ENCODE data around the gene SND1.
"Not testable (repeated sequence)": the region's sequence is repeated elsewhere in the genome, so short reads cannot be mapped to it uniquely, and the experiment has no call there.

The SND1 gene

DNA sequence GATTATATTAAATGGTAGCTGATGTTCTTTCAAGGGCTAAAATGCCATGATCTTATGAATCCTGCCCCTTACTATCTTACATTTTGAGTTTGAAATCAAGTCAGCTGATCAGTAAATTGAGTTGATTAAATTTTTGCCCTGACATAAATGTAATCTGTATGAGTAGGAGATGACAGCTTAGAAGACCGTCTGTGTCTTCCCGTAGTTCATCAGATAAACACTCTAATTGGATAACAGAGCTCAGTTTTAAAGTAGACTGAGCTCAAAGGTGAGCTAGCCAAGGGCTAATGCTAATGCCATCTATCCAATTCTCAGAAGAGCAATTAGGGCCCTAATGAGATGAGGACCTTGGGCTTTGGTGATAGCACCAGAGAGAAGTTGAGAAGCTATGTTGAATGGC, 296.3 kb downstream of the SND1 start:
- DNase-seq: no peak

DNA sequence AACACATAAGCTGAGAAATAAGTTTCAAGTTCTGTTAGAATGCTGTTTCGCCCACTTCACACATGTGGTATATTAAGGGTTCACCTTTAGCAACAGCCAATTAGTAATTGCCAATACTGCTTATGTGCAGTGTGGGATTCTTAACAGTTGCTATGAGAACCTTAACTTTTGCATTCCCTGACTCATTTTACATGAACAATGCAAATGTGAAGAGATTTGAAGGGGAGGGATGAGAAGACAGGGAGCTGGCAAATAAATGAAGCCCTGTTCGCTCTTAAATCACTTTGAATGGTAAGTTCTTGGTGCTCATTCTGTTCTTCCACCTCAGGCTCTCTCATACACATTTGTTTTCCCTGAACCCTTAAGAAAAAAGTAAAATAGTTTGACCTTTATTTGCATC, 296.9 kb downstream of the SND1 start:
- no peak for DNase-seq

DNA sequence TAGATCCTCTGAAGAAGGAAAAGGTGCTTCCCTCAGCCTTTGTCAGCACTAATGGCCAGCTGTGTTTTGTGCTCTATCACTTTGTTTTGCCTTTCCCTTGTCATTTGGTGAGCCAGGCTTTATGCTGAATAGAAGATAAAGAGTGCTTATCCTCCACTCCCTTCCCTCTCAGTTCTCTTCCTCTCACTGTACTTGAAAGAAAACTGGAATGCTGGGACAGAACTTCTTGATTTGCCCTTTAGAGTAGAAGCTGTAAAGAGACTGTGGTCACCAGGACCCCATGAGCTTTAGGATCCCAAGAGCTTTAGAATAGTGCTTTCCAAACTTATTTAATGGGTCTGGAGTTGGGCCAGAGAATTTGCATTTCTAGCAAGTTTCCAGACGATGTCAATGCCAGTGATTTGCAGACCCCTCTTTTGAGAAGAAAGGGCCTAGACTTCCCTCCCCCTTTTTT, 297.8 kb downstream of the SND1 start:
- DNase-seq: no peak

DNA sequence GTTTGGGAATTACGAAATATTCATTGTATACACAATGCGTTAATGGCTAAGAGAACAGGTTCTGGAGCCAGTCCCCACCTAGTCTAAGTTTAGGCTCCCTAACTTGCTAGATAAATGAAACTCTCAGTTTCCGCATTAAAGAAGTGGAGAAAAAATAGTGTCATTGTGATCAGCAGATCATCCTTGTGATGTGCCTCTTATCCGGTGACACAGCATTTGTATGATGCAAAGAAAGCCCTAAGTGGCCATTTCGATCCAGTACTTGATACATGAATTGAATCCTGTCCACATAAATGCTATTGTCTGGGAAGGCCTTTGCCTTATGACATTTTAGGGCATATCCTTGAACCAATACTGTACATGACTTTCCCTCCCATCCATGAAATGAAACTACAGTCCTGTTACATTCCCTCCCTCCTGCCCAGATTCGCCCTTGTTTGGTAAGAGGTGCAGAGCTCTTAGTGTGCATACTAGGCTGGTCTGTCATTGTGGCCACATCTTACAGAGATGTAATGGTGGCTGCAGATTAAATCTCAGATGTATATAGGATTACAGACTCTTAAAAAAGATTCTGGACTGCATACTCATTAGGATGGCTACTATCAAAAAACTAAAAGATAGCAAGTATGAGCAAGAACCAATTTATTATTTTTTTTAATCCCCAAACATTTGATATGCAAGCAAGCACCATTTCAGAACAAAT, 298.4 kb downstream of the SND1 start:
- DNase-seq: no peak

DNA sequence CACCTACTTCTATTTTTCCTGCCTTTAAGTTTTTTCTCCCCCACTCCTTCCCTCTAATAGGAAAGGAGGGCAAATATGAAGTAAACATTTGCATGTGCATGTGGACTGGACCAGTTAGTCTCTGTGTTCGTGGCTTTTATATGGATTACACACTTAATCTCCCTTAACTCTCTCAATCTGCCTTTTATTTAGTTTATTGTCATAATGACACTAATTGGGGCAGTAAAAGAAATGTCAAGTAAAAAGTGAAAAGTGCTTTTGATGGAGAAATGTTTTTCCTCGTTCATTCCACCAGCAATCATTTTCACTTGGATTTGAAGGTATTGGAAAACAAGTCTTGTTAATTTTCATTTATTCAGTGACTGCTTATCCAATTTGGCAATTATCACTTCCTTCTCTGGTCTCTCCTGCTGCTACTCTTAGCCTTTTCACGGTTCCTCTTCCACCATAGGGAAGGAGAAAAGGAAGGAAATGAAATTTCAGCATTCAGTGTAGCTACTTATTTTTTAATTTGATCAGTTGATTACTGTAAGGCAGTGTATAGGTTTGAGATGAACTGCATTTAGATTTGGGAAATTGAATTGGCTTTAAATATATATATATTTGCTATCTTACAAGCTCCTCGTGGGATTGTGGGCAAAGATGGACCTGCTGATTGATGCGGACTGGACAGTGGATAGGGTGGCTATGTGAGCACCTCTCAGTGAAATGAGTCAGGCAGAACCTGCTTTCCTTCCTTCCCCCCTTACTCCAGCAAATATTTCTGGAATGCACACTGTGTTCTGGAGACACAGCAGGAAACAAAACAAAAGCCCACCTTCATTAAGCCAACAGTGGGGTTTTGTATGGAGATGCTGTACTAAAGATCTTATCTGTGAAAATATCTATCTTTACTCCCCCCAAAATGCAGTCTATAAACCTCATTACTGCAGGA, 301.7 kb downstream of the SND1 start:
- no peak for DNase-seq

DNA sequence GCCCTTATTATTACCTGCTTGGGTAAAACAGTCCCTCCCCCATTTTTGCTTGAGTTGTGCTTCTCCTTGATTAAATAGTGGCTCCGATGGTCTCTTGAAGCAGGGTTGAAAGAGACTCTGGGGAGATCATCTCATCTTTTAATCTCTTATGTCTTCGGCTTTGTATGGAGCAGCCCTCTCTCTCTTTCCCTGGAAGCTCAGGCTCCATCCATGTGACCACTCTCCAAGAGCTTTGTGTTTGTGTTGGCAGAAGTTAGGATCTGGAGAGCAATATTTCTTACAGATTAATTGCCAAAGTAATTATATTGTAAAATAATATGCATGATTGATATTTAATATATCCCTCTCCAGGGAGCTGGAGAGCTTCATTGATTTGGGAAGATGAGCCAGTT, 302.4 kb downstream of the SND1 start:
- DNase-seq: no peak

DNA sequence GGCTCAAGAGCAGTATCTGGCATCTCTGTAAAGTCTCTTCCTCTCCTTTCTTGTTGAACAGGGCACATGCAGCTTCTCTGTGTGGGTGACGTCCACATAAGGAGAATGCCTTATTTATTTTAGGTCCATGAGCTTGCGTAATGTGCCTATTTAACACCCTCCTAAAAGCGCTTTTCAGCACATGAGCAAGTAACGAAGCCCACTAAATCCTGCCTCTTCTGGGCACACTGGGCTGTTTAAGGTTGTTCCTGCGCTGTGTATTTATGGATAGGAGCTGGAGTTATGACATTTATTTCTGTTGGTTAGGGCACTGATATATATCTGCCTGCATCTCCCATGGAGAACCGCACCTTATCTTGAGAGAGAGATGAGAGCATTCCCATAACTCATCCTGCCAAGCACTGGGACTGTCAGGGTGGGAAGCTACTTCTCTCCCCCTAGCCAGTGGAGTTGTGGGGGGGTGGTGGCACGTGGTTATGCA, 303.1 kb downstream of the SND1 start:
- DNase-seq: no peak

DNA sequence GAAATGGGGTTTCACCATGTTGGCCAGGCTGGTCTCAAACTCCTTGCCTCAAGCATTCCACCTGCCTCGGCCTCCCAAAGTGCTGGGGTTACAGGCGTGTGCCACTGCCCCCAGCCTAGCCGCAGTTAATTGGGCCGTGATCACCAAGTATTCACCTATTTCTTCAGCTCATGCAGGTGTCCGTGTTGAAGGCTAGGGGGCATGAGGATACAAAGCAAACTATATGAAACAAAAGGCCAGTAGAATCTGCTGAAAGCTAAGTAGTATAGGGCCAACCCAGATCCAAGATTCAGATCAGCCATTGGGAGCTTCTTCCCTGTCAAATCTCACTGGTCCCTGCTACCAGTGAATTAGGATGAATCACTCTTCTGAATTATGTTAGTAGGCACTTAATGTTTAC, 305.9 kb downstream of the SND1 start:
- no peak for DNase-seq

DNA sequence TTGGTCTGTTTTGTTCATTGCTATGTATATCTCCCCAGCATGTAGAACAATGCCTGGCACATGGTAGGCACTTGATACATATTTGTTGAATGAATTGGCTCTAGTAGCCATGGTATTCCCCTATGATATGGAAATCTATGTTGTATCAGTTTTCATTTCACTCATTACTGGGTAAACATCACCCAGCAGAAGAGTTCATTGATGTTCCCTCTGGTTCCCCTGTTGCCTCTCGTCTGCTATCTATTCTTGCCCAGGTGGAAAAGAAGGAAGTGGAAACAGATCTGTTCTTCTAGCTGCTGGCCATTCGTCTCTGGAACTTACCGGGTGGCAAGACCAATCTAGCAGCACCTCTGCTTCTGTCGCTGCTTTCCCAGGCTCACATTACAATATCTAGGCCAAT, 307.8 kb downstream of the SND1 start:
- no peak for DNase-seq

DNA sequence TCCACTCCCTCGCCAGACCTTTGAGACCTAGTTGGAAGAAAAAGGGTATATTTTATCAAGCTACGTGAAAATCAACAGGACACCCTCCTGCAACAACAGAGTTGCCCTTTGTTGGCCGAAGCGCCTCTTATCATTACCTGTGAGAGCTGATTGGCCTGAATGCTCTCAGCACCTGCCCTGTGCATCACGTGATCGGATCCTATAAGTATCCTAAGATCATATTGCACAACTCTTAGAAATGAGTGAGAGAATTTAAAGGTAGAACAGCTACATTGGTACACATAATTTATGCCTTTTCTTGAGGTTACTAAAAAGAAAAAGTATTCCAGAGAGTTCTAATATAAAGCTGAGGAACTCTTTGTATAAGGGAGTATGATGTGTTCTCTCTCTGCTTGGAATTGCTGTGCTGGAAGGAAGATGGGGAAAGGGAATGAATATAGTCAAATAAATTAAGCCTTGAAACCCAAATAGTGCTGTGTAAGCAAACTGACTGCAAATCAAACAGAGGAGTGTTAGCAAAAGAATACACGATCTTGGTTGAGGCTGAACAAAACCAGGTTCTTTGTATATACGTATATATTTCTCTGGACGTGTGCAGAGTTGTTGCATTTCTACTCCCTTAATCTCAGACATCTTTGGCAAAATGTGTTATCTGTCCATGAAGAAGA, 309.9 kb downstream of the SND1 start:
- DNase-seq: no peak

DNA sequence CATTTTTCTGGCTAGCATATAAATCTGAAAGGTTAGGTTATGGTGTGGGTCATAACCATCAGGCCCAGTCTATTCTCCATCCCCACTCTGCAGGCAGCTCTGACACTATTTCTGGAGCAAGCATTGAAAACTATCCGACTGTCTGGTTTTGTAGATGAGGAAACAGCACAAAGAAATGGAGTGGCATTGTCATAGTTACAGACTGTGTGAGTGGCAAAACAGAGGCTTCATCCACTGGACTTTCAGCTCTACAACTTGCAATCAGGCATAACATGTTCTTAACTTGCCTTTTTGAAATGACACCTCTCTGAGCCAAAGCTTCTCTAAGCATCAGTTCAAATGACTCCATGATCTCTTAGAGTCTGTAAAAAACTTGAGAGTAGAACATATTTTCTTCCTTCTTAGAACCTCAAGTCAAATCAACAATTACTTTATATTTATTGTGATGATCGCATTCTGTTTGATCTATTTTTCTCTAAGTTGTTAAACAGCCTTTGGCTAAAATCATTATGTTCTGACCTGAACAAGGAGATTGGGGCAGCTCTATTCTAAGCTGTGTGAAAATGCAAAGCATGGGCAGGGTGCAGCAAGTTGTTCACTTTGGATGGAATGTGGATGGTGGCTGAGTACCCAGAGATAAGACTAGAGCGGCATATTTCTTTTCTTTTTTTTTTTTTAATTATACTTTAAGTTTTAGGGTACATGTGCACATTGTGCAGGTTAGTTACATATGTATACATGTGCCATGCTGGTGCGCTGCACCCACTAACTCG, 310.8 kb downstream of the SND1 start:
- no peak for DNase-seq

DNA sequence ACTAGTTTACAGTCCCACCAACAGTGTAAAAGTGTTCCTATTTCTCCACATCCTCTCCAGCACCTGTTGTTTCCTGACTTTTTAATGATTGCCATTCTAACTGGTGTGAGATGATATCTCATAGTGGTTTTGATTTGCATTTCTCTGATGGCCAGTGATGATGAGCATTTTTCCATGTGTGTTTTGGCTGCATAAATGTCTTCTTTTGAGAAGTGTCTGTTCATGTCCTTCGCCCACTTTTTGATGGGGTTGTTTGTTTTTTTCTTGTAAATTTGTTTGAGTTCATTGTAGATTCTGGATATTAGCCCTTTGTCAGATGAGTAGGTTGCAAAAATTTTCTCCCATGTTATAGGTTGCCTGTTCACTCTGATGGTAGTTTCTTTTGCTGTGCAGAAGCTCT, 311.9 kb downstream of the SND1 start:
- not testable (repeated sequence) for DNase-seq

DNA sequence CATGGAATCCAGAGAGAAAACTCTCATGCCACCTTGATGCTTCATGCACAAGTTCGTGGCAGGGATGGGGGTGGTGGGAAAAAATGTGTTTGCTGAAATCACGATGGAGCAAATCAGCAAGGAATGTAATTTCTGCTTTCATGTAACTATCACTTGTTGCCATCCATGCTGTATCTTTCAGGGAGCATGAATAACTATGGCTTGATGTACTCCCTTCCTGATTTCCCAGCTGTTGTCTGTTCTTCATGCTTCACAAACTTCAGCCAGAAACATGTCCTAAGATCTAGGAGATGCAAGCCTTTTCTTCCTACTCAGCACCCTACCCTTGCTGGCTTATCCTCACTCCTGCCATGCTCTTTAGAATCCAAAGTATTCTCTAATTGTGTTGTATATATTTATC, 315.3 kb downstream of the SND1 start:
- DNase-seq: no peak

DNA sequence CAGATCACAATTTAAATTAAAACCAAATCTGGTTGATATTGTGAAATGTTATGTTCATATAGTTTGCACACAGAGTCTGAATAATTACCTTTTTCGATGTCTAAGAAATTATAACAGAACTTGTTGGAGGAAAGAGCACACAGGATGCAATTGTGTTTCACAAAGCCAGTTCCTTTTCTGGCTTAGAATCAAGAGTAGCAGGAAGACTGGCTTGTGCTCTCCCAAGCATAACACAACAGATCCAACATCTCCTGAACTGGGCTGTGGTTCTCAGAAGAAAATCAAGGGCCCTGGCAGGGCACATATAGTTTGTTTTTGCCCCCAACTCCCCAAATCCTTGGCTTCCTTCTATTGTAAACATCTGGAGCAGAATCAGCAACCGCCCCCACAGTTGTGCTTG, 316.6 kb downstream of the SND1 start:
- DNase-seq: no peak

DNA sequence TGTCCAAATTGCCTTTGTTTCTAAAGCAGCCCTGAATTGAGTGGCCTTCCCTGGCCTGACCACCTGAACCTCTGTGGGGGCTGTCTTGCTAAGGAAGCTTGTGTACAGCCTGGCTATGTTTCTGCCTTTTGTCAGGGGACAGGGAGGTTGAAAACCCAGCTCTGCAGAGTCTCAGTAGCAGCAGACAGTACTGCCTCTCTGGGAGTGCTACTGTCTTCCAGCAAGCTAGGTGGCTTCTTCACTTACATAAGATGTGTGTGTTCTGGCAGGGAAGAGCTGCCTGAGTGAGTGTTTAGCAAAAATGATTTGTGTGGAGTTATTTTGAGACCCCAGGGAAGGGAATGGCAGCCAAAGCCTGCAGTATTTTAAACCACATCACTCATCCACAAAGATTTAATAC, 321.8 kb downstream of the SND1 start:
- DNase-seq: no peak

DNA sequence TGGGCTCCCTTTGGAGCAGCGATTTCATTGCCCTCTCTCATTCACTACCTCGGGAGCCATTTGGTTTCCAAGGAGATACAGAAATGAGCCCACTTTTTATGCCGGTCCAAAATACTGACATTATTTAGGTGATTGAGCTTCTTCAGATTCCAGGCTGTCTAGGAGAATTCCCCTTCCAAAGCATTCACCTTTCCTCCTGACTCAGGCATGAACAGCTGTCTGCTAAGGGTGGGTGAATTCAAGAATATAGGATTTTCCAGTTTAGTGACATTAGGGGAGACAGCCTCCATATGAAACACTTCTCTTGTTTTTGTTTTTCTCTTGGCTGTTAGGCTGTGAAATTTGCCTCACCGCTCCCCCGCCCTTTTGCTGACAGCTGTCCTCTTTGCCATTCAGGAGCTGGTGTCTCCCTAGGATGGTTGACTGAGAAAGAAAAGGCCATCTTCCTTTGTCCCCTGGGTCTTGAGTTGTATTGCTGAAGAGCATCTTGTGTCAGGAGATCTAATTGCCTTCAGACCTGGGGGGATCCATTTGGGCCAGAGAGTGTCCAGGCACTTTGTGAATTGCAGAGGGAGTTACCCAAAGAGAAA, 322.5 kb downstream of the SND1 start:
- DNase-seq: no peak

DNA sequence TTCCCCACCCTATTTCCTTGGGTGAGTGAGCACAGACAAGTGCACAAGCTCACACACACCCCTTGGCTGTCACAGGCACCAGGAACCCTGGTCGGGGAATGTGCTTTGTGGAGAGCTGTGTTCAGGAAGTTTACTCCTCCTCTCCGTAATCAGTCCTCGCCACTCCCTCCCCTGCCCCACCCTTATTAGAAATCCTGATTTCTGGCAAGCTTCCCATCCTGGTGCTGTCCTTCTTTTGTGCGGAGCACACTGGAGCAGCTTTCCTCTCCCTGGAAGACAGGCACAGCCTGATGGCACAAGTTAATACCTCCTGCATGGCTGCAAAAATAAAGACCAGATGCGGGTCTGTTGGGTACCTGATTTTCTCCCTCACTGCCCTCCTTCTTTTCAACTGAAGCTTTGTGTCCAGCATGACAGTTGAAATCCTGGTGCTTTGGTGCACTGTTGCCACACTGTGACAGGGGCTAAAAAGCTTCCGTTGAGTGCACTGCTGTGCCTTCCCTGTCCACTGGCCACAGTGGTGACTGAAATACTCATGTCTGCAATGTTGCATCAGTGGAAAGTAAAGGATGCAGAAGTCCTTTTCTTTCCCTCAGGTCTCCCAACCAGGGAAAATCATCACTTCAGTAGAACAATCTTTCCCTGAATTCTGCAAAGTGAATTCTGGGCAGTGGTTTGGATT, 324.2 kb downstream of the SND1 start:
- no peak for DNase-seq

DNA sequence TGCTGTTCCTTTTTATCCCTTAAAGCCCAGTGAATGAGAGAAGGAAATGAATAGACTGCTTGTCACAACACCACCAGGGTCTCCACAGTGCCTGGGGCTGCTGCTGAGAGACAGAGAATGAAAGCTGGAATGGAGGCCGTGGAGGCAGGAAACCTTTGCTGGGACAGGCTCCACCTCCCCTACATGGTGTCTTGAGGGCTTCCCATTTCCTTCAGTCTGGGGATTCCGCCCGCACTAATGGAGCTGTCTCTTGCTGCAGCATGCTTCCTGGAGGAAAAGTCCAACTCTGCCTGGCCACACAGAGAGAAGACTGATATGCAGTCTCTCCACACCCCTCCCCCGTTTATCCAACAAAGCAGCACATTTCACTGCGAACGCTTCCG, 324.7 kb downstream of the SND1 start:
- no peak for DNase-seq

DNA sequence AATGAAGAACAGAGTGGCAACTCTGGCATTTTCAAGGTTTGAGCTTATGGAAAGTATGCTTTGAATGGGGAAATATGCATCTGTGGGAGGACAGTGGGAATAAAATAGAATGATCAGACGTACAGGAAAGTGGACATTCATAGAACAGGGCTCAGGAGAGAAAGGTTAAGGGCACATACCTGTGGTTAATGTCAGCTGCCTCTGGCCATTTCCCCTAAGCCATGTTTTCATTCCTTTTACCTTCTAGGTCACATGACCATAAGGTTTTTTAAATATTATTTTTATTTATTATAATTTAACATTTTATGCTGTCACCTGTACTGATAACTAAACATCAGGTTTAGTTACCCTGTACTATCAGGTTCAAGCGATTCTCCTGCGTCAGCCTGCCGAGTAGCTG, 326.4 kb downstream of the SND1 start:
- no peak for DNase-seq

DNA sequence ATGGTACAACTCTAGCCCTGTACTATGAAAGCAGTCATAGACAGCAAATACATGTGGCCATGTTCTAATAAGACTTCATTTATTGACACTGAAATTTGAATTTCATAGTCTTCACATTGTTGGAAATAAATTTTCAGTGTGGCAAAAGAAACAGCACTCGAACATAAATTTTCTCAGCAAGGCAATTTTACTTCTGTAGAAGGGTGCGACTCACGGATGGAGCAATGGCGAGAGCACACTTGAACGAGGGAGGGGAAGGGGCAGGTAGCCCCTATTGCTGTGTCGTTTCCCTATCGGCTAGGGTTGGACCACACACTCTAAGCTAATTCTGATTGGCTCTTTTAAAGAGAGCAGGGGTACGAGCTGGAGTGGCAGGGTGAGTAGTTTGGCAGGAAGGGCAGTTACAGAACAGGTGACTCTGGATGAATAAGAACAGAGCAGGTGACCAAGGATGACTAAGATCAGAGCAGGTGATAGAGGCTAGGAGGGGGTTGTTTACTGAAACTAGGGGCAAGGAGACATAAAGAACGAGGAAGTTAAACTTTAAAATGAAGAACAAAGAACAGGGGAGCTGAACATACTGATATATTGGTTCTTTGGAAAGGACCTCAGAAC, 327.2 kb downstream of the SND1 start:
- no peak for DNase-seq

DNA sequence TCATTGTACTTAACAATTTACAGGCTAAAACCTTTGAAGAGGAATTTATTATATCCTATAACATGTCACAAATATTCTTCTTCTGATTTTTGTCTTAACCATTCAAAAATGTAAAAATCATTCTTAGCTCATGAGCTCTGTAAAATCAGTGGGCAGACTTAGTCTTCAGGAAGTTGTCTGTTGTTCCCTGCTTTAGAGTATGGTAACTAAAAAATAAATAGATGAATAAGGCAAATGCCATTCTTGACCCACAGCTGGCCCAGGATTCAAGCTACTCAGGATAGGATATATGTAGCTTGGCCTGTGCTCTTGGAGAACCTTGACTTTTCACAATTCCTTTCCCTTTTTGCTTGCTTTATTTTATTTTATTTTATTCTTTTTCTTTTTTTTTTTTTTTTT, 327.7 kb downstream of the SND1 start:
- no peak for DNase-seq

All from NCI-H2081 treated with DMSO at 0.1 percent for 48 hours (cell line).